Measurements from ENCODE around the gene CCDC57.

GRCh38 chr17:82081966-82082365 is 130.7 kb downstream of the CCDC57 start:
- no peak for TF ChIP-seq CTCF (IDR thresholded peaks at IDR 0.05; ENCODE audit: low read depth, low read length, poor library complexity, severe bottlenecking)
- no peak for TF ChIP-seq EZH2phosphoT487 (IDR thresholded peaks at IDR 0.05; ENCODE audit: borderline replicate concordance, low read length)
